IMR-90 (cell line): ENCODE measurements around the gene LRRC26.

Experiments used
- CHD1 ChIP-seq: IDR thresholded peaks from 2 replicates; pipeline ENCODE4 v1.6.1; 2012; ENCODE audit warnings: low read depth, low read length, improper control_type of control experiment
- USF2 ChIP-seq: fragments of 150-350 bp; IDR thresholded peaks from 2 replicates; pipeline ENCODE4 v1.6.1; 2017; ENCODE audit warnings: mild to moderate bottlenecking, antibody characterized with exemption, low read length, low read depth

- TF ChIP-seq CHD1 (no peak), USF2 (no peak)
Measured at GRCh38 chr9:137213160-137214060, 43.6 kb upstream of the LRRC26 start.
